Endothelial cell of umbilical vein (primary cell): ENCODE data around the gene TRAPPC12.
"Not testable (repeated sequence)": the region's sequence is repeated elsewhere in the genome, so short reads cannot be mapped to it uniquely, and the experiment has no call there.

Source experiments
- CTCF ChIP-seq, 2 donors: IDR thresholded peaks; 1 replicate in 1 of 2; 2 replicates in 1 of 2; pipeline ENCODE4 v1.5.1; 2011; ENCODE audit warnings: low read length in 2 of 2, mild to moderate bottlenecking in 2 of 2, moderate library complexity in 2 of 2, control low read depth in 1 of 2, inconsistent platforms in 1 of 2, low read depth in 1 of 2; ENCODE audit not compliant: insufficient read depth in 1 of 2; ENCODE audit errors: extremely low read depth in 1 of 2
- POLR2AphosphoS5 ChIP-seq: IDR thresholded peaks from 2 replicates; pipeline ENCODE4 v1.6.1; 2012; ENCODE audit warnings: low read depth, mild to moderate bottlenecking, control low read depth, low read length, moderate library complexity; ENCODE audit not compliant: insufficient read depth

- TF ChIP-seq POLR2AphosphoS5; CTCF (IDR thresholded peaks at IDR 0.05; ENCODE audit: extremely low read depth in 1 of 2, insufficient read depth in 1 of 2, low read depth in 1 of 2, low read length in 2 of 2): not testable (repeated sequence)
Observed at GRCh38 chr2:3496708-3497080, 117.2 kb downstream of the TRAPPC12 start.
